Right lobe of liver (tissue), 6 donors: ENCODE results near the gene PRKAG2. TPM values are rescaled to one million over a fixed set of nuclear protein-coding genes. Genes with fewer than 3 reads are reported as not detected.

Experiments
- ATAC-seq, 4 donors: fragments of 200-7000 bp; cut with Tn5 transposase; one replicate each; pipeline ENCODE4 v1.9.1; 2020; ENCODE audit warnings: mild to moderate bottlenecking in 4 of 4, moderate library complexity in 4 of 4
- DNase-seq, 3 donors: peaks; one replicate each; pipeline ENCODE4 v3.0.0-alpha.2; 2020
- H3K27ac ChIP-seq, 3 donors: fragments of 200-600 bp; one replicate each; pipeline ENCODE4 v1.8.0; 2022
- H3K27me3 ChIP-seq, 2 donors: fragments of 200-600 bp; one replicate each; pipeline ENCODE4 v1.8.0; 2022
- H3K36me3 ChIP-seq, 4 donors: fragments of 200-600 bp; sonication (generic) in 1 of 4; one replicate each; pipeline versions ENCODE4 v1.5.1 to v1.8.0; 2017 to 2022; ENCODE audit warnings: control low read depth in 1 of 4
- H3K4me1 ChIP-seq, 4 donors: fragments of 200-600 bp; sonication (generic) in 1 of 4; one replicate each; pipeline versions ENCODE4 v1.5.1 to v1.8.0; 2017 to 2022; ENCODE audit warnings: control low read depth in 1 of 4
- H3K4me3 ChIP-seq, 3 donors: fragments of 200-600 bp; one replicate each; pipeline ENCODE4 v1.8.0; 2022
- H3K9me3 ChIP-seq, 4 donors: fragments of 200-600 bp; sonication (generic) in 1 of 4; one replicate each; pipeline versions ENCODE4 v1.5.1 to v1.8.0; 2017 to 2022; ENCODE audit warnings: control low read depth in 1 of 4
- POLR2A ChIP-seq: fragments of 450-650 bp; IDR thresholded peaks from one replicate; pipeline ENCODE4 v1.6.1; 2017; ENCODE audit warnings: antibody characterized with exemption, mild to moderate bottlenecking
- WGBS: methylation state at CpG from one replicate; pipeline ENCODE4 v1.1.6; 2018; ENCODE audit warnings: low coverage, low lambda C conversion rate; ENCODE audit not compliant: insufficient coverage; ENCODE audit errors: missing lambda C conversion rate; 5-methylcytosine and 5-hydroxymethylcytosine counted together
- intact Hi-C, 2 donors: fragments of 100-400 bp; cut with DNase I; formaldehyde crosslinking; loops; one replicate each; pipeline versions ENCODE4 v1.11.2 to v1.14.1; 2022
- total RNA-seq, 6 experiments: library from RNA; depleted of rRNA in 2 of 6; stranded (reverse); fragments of >200 nt in 2 of 6; fragmentation: NEBNext Ultra II Directional in 3 of 6; extraction: Animal tissue kit (Norgen Biotek cat#: 25700) in 3 of 6; gene quantifications; one replicate each; pipeline versions ENCODE4 v1.1.0 to v1.2.4, GENCODE V29; 2016 to 2023
- TF ChIP-seq, protein P1 (sequence below), 4 donors: fragments of 200-600 bp in 3 of 4; fragments of 450-650 bp in 1 of 4; IDR thresholded peaks; one replicate each; pipeline versions ENCODE4 v1.5.1 to v1.8.0; 2016 to 2022; ENCODE audit warnings: antibody characterized with exemption in 4 of 4, mild to moderate bottlenecking in 2 of 4
- donor health status: DM: no; HTN: yes; CAD: no.
- donor health status: DM: no; HTN: no; CAD: no.
- donor health status: DM: no; HTN: no; CAD: no.
- donor health status: DM: no; HTN: yes; CAD: no.
- donor health status: DM: no; HTN: yes; CAD: no.

Gene PRKAG2
- total RNA-seq, 6 experiments from 2014 or later: 20.6 to 63.6 (median 29.5) TPM

DNA sequence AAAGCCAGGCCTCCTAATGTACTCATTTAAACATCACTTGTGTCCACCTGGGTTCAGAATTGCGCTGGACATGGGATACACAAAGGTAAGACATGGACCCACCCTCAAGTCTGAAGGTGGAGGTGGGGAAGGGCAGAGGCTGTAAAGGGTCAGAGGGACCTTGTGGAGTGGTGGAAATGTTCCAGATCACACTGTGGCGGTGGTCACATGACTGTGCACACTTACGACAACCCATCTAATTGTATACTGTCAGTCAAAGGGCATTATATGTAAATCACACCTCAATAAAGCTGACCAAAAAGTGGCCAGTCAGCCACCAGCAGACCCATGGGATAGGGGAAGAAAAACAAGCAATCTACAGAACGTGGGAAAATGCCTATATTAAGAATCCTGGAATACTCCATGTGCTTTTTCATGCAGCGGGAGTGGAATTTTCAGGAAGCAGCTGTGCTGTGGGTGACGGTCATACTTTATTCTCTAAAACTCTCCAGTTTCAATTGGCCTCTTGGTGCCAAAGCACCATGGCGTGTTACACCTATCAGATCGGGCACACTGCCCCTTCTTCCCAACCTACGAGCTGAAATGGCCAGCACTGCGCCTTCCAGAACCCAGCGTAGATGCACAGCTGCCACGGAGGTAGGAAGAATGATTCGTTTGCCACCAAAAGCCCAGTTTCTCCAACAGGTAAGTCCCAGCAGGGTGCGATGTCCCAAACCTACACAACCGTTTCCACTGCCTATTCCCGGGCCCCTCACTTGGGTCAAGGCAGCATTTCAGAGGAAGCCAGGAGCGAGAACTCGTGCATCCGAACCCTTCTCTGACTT is 69.8 kb downstream of the PRKAG2 start:
- peaks cover 0 to 57% (median 17%) of the 10 kb centered on the region in 4 donors for H3K4me1 ChIP-seq
- intact Hi-C loops: no loop called here
- peak in 1 of 3 donors; percentile 40 for DNase-seq
- TF ChIP-seq POLR2A: no peak
- TF ChIP-seq, protein P1, sequence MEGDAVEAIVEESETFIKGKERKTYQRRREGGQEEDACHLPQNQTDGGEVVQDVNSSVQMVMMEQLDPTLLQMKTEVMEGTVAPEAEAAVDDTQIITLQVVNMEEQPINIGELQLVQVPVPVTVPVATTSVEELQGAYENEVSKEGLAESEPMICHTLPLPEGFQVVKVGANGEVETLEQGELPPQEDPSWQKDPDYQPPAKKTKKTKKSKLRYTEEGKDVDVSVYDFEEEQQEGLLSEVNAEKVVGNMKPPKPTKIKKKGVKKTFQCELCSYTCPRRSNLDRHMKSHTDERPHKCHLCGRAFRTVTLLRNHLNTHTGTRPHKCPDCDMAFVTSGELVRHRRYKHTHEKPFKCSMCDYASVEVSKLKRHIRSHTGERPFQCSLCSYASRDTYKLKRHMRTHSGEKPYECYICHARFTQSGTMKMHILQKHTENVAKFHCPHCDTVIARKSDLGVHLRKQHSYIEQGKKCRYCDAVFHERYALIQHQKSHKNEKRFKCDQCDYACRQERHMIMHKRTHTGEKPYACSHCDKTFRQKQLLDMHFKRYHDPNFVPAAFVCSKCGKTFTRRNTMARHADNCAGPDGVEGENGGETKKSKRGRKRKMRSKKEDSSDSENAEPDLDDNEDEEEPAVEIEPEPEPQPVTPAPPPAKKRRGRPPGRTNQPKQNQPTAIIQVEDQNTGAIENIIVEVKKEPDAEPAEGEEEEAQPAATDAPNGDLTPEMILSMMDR (IDR thresholded peaks at IDR 0.05): no peak
- 67% methylated on average over 9 of the region's 19 CpGs for WGBS
- no peak for ATAC-seq
- no peak overlapping the region for H3K4me3 ChIP-seq
- H3K36me3 ChIP-seq: no peaks in the 10 kb centered on the region
- no peaks in the 10 kb centered on the region for H3K27me3 ChIP-seq
- peak overlapping the region in 2 of 3 donors; percentile 13 to 31 for H3K27ac ChIP-seq
- H3K9me3 ChIP-seq: no peaks in the 10 kb centered on the region

DNA sequence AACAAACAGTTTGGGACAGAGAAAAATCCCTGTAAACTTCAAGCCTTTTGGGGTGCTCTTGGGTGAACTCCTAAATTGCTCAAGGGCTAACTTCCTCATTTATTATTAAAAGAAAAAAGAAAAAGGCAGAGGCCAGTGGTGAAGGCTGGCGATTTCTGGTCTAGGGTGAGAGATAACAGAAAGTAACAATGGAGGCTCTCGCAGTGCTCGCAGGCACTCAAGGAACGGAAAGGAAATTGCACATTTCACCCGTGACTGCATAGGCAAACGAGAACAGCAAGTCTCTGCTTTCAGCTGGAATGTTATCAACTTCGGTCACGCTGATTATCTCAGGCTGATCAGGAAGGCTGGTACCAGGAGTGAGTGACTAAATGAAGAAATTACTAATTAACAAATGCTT is 70.7 kb downstream of the PRKAG2 start:
- Histone ChIP-seq H3K4me3 (no peak overlapping the region), H3K27ac (peak overlapping the region; percentile 13 to 31 (median 31)), H3K27me3 (no peaks in the 10 kb centered on the region), H3K4me1 (peaks cover 0 to 57% (median 21%) of the 10 kb centered on the region in 4 donors), H3K36me3 (no peaks in the 10 kb centered on the region), H3K9me3 (no peaks in the 10 kb centered on the region)
- WGBS: 4% methylated on average over 8 of the region's 8 CpGs
- peak in 1 of 4 donors; percentile 25 for ATAC-seq
- no peak for TF ChIP-seq POLR2A
- TF ChIP-seq, protein P1 (IDR thresholded peaks at IDR 0.05): no peak
- intact Hi-C loops: no loop called here
- peak in 1 of 3 donors; percentile 26 for DNase-seq

DNA sequence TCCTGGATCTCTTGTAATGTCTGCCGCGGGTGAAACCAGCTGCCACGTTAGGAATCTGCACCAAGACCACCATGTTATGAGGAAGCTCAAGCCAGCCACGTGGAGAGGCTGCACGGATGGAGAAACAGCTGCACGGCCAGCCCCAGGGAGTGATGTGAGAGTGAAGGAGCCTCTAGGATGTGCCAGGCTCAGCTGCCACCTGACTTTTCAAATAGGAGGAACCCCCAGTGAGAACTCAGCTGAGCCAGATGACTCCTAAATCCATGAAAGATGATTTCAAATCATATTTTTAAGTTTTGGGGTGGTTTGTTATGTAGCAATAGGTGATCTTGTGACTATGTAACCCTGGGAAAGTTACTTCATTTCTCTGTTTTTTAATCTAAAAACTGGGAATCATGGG is 71.7 kb downstream of the PRKAG2 start:
- Histone ChIP-seq H3K4me1 (peaks cover 0 to 56% (median 25%) of the 10 kb centered on the region in 4 donors), H3K4me3 (no peak overlapping the region), H3K27ac (no peak overlapping the region), H3K9me3 (no peaks in the 10 kb centered on the region), H3K27me3 (no peaks in the 10 kb centered on the region), H3K36me3 (no peaks in the 10 kb centered on the region)
- DNase-seq (peak in 1 of 3 donors; percentile 9), ATAC-seq (no peak)
- no peak for TF ChIP-seq POLR2A
- TF ChIP-seq, protein P1 (IDR thresholded peaks at IDR 0.05): no peak
- intact Hi-C loops: no loop called here
- WGBS: 98% methylated on average over 6 of the region's 6 CpGs

DNA sequence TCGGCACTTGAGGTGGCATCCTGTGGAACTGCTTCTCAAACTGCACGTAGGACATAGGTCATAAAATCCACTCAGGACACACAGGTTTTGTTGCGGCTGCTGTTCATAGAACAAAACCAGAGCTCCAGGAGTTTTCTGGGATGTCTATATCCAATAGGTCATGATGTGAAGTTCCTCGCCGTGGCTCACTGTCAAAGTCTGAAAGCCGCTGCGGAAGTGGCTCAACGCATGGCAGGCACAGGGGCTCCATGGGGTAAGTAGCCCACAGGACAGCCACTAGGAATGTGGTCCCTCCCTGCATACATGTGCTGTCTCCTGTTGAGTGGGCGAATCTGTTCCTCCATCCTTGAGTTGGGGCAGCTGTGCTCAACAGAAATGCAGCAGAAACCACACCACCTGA is 72.2 kb downstream of the PRKAG2 start:
- Histone ChIP-seq H3K27me3 (no peaks in the 10 kb centered on the region), H3K36me3 (no peaks in the 10 kb centered on the region), H3K4me1 (peaks cover 0 to 56% (median 25%) of the 10 kb centered on the region in 4 donors), H3K9me3 (no peaks in the 10 kb centered on the region), H3K27ac (no peak overlapping the region), H3K4me3 (no peak overlapping the region)
- DNase-seq: peak in 1 of 3 donors; percentile 45
- no peak for ATAC-seq
- intact Hi-C loops: no loop called here
- TF ChIP-seq, protein P1 (IDR thresholded peaks at IDR 0.05): no peak
- TF ChIP-seq POLR2A: no peak
- WGBS: 98% methylated on average over 5 of the region's 9 CpGs
